ENCODE measurements around the gene EXD3. TPM values are rescaled to one million over a fixed set of nuclear protein-coding genes. Genes with fewer than 3 reads are reported as not detected.

Gene EXD3
- total RNA-seq, 1 experiment from 2014 or later, result 15.3 TPM

DNA sequence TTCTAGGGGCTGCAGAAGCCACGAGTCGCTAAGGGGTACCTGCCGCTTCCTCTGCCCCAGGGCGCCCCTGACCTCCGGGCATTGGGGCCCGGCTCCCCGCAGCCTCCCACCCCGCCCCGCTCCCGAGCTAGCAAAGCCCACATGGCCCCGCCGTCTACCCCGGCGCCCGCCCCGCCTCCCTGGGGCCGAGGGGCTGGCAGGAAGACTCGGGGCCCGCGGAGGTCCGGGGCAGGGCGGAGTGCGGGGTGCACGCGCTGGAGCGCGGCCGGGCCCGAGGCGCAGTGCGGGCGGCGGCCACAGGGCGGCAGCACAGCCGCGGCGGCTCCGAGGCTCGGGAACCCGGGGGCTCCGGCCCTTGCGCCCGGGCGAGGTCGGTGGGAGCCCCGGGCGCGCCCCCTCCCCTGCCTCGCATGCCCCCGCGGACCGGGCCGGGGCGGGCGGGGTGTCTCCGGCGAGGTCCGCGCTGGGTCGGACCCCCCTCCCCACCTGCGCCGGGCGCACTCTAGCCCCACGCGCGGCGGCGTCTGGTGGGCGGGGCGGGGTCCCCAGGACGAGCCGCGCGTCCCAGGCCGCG, 127.6 kb downstream of the EXD3 start:
- Histone ChIP-seq H3K18ac (ENCODE audit: insufficient read length, low read depth, low read length) (peak overlapping the region; percentile 44), H4K8ac (replicated peaks; ENCODE audit: insufficient read length, low read depth, low read length) (no peak overlapping the region), H3T11ph (ENCODE audit: low read length) (no peak overlapping the region), H4K91ac (ENCODE audit: insufficient read length, low read depth, low read length) (no peak overlapping the region), H3K9ac (ENCODE audit: extremely low read depth, insufficient read length, low read length) (no peak overlapping the region), H2AK5ac (ENCODE audit: insufficient read length, low read length) (no peak overlapping the region), H3K23me2 (ENCODE audit: insufficient read length, low read depth, low read length, poor library complexity, severe bottlenecking) (peaks cover 7% of the 10 kb centered on the region), H3K27me3 (ENCODE audit: insufficient read depth, low read length) (peaks cover 5% of the 10 kb centered on the region; the same call in 1 of the 2 replicates), H3K79me2 (ENCODE audit: insufficient read depth, low read length) (no peaks in the 10 kb centered on the region), H3K23ac (ENCODE audit: insufficient read length, low read depth, low read length) (no peak overlapping the region), H4K5ac (ENCODE audit: insufficient read length, low read depth, low read length) (no peak overlapping the region), H2BK15ac (ENCODE audit: low read depth, low read length) (no peak overlapping the region), H2BK12ac (ENCODE audit: insufficient read length, low read depth, low read length) (no peak overlapping the region), H3K14ac (ENCODE audit: insufficient read depth, low read length) (no peak overlapping the region), H2BK120ac (ENCODE audit: low read depth, low read length, poor library complexity, severe bottlenecking) (no peak overlapping the region), H3K27ac (ENCODE audit: insufficient read length, low read depth, low read length) (no peak overlapping the region), H2AFZ (ENCODE audit: low read length) (no peak overlapping the region), H2BK20ac (ENCODE audit: low read depth, low read length, poor library complexity, severe bottlenecking) (no peak overlapping the region), H3K4me2 (ENCODE audit: insufficient read depth, insufficient read length, low read length) (peak overlapping the region; percentile 37), H3K9me3 (ENCODE audit: control insufficient read depth, low read depth, low read length) (no peaks in the 10 kb centered on the region), H2BK5ac (ENCODE audit: insufficient read length, low read length) (no peak overlapping the region), H3K79me1 (ENCODE audit: insufficient read depth, low read depth, low read length, poor library complexity, severe bottlenecking) (no peaks in the 10 kb centered on the region), H3K4ac (ENCODE audit: low read depth, low read length) (no peak overlapping the region), H3K4me1 (ENCODE audit: insufficient read depth, low read length) (peaks cover 5% of the 10 kb centered on the region; the same call in 1 of the 2 replicates), H3K56ac (ENCODE audit: insufficient read length, low read depth, low read length) (no peak overlapping the region), H4K20me1 (ENCODE audit: control insufficient read depth, insufficient read depth, insufficient read length) (no peaks in the 10 kb centered on the region)
- Mint-ChIP-seq H3K4me1 (peaks cover 32 to 40% of the 10 kb centered on the region in 2 experiments), H3K9me3 (peaks cover 3 to 6% of the 10 kb centered on the region in 2 experiments), H3K36me3 (ENCODE audit: insufficient read depth in 1 of 3, low read depth in 3 of 3) (peaks cover 0 to 4% (median 3%) of the 10 kb centered on the region in 3 experiments; a peak in 3 of 7 replicates), H3K4me3 (peak overlapping the region; percentile 37 to 71; a peak in 3 of 5 replicates), H3K27me3 (ENCODE audit: low read depth) (peaks cover 48% of the 10 kb centered on the region), H3K27ac (no peak overlapping the region; a peak in 1 of 7 replicates)
- DNase-seq, result peak; percentile 66
- TF ChIP-seq, protein P1, sequence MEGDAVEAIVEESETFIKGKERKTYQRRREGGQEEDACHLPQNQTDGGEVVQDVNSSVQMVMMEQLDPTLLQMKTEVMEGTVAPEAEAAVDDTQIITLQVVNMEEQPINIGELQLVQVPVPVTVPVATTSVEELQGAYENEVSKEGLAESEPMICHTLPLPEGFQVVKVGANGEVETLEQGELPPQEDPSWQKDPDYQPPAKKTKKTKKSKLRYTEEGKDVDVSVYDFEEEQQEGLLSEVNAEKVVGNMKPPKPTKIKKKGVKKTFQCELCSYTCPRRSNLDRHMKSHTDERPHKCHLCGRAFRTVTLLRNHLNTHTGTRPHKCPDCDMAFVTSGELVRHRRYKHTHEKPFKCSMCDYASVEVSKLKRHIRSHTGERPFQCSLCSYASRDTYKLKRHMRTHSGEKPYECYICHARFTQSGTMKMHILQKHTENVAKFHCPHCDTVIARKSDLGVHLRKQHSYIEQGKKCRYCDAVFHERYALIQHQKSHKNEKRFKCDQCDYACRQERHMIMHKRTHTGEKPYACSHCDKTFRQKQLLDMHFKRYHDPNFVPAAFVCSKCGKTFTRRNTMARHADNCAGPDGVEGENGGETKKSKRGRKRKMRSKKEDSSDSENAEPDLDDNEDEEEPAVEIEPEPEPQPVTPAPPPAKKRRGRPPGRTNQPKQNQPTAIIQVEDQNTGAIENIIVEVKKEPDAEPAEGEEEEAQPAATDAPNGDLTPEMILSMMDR (conservative IDR thresholded peaks at IDR 0.05), result peak; percentile 58; the same call in 2 of the 3 replicates
- no CpG with 5 or more reads among the region's 76 CpGs for WGBS (ENCODE audit: extremely low coverage, insufficient read length, low lambda C conversion rate)
